ENCODE results near the gene CGB1. TPM values are rescaled to one million over a fixed set of nuclear protein-coding genes. Genes with fewer than 3 reads are reported as not detected.
A peak's percentile ranks its signal among the peaks of the same experiment; 100 is the strongest.

CGB1 gene
- total and polyA plus RNA-seq, 8 donors, result not detected

GRCh38 chr19:49067554-49067953 is 30.9 kb upstream of the CGB1 start:
- Histone ChIP-seq H3K36me3 (no peaks in the 10 kb centered on the region), H3K4me3 (no peak overlapping the region), H3K9me3 (no peaks in the 10 kb centered on the region), H3K4me1 (no peaks in the 10 kb centered on the region), H3K27ac (no peak overlapping the region), H3K27me3 (peaks cover 0 to 4% (median 0%) of the 10 kb centered on the region in 4 donors)
- ATAC-seq (no peak), DNase-seq (no peak), FAIRE-seq (no peak)
- intact Hi-C loops (cut with DNase I), result no loop called here
- WGBS, 2 donors, result 28 to 36% methylated on average over 3 of the region's 3 CpGs
- TF ChIP-seq CTCF (IDR thresholded peaks at IDR 0.05), result no peak

DNA sequence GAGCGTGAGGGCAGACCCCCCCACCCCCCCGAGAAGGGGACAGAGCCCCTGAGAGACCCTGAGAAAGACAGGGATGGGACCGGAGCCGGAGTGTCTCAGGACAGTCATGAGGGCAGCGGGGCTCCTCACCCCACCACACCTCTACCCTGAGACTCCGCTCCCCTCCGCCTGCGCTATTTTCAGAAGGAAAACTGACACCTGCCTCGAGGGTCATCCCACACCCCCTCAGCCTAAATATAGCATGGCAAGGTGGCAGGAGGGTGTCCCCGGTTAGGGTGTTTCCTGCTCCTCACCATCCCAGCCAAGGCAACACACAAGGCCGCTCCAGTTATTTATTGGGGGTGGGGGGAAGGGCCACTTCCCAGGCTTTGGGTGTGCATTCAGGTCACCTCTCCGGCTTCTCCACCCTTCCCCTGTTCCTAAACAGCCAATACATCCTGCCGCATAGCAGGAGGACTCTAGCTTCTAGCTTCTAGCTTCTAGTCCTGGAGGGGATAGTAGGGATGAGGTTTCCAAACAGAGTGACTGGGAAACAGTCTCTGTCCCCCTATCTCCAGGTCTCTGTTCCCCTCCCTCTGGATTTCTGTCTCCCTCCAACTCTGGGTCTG is 29.3 kb upstream of the CGB1 start:
- TF ChIP-seq CTCF (IDR thresholded peaks at IDR 0.05), result no peak
- Histone ChIP-seq H3K9me3 (no peaks in the 10 kb centered on the region), H3K27ac (no peak overlapping the region), H3K4me1 (no peaks in the 10 kb centered on the region), H3K4me3 (no peak overlapping the region), H3K36me3 (no peaks in the 10 kb centered on the region), H3K27me3 (no peaks in the 10 kb centered on the region)
- intact Hi-C loops (cut with DNase I), result no loop called here
- ATAC-seq, result no peak
- no peak for FAIRE-seq
- DNase-seq, result no peak
- WGBS, 2 donors, result 69 to 72% methylated on average over 13 of the region's 13 CpGs

DNA sequence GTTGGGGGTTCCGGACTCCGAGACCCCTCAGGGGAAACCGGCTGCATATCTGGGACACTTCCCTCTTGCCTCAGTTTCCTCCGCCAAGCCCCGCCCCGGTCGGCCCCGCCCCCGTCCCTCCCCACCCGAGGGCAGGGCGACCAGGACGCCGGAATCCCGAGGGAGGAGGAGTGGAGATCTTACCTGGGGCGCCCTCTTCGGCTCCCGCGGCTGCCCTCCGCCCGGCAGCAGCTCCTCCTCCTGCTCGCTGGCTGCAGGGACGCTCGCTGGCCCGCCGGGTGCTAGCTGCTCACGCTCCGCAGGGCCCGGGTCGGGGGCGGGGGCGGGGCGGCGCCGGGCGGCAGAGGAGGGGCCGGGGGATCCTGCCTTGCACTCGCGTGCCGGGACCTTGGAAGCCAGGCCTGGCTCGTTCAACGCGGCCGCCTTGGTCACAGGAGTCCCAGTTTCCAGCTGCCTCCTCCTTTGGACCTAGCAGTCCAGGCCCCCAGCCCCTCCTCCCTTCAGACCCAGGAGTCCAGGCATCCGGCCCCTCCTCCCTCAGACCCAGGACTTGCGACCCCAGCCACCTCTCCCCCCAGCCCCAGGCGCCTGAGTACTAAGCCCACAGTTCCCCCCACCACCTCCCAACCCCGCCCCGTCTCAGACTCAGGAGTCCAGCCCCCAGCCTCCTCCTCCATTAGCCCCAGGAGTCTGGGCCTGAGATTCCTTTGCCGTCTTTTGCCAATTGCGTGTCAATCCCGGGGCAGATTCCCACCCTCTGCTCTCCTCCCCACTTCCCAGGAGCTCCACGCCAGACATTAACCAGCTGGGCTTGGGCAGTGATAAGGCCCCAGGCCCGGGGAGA is 28.3 kb upstream of the CGB1 start, which contains the start of gene NTF4:
Gene NTF4 (minus strand): TSS at position 51 of the 844 bp plus-strand sequence. CDS start 2,821 bp downstream, outside the sequence.
- FAIRE-seq (no peak), ATAC-seq (peak; percentile 60 to 89 (median 76)), DNase-seq (peak in 4 of 6 donors; percentile 29 to 75 (median 61))
- 6 to 11% methylated on average over 29 to 53 of the region's 53 CpGs for WGBS, 2 donors
- Histone ChIP-seq H3K4me3 (peak within 1 kb of the TSS in 2 of 4 donors; percentile 22 to 26), H3K27ac (no peak within 1 kb of the TSS), H3K27me3 (no peaks in the 10 kb centered on the region), H3K4me1 (no peaks in the 10 kb centered on the region), H3K9me3 (no peaks in the 10 kb centered on the region), H3K36me3 (no peaks in the 10 kb centered on the region)
- intact Hi-C loops (cut with DNase I), result no loop called here
- TF ChIP-seq CTCF (IDR thresholded peaks at IDR 0.05), result no peak

DNA sequence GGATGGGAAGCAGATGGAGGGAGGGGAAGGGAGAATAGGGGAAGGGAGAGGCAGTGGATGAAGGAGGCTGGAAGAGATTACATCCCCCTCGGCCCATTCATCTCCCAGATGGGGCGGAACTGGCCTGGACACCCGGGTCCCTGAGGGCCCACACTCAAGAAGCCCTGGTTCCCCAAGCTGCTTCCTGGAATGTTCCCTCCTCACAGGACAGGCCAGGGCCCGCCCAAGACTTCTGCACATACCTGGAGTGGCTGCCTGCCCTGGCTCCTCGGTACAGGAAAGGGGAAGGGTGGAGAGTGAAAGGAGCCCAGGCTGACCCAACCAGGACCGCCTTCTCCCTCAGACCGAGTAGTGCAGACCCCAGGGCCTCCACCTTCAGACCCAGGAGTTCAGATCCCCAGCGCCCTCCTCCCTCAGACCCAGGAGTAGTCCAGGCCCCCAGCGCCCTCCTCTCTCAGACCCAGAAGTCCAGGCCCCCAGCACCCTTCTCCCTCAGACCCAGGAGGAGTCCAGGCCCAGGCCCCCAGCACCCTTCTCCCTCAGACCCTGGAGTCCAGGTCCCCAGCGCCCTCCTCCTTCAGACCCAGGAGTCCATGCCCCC is 27.4 kb upstream of the CGB1 start:
- Histone ChIP-seq H3K27ac (no peak overlapping the region), H3K9me3 (no peaks in the 10 kb centered on the region), H3K4me3 (no peak overlapping the region), H3K27me3 (no peaks in the 10 kb centered on the region), H3K36me3 (no peaks in the 10 kb centered on the region), H3K4me1 (no peaks in the 10 kb centered on the region)
- DNase-seq, result peak in 1 of 6 donors; percentile 70
- TF ChIP-seq CTCF (IDR thresholded peaks at IDR 0.05), result no peak
- WGBS, 2 donors, result 65 to 74% methylated on average over 8 to 10 of the region's 10 CpGs
- peak in 2 of 4 donors; percentile 8 to 50 for ATAC-seq
- intact Hi-C loops (cut with DNase I), result no loop called here
- FAIRE-seq, result no peak
